Activated gamma-delta T cell treated with anti-CD3 and anti-CD28 coated beads, Interleukin-2, amount 50 U/mL, for 16 hours (primary cell): ENCODE measurements around the gene ZAP70.
A peak's percentile ranks its signal among the peaks of the same experiment; 100 is the strongest.

ENCODE experiments used
- DNase-seq: peaks from one replicate; pipeline ENCODE4 v3.0.0-alpha.2; 2020; ENCODE audit warnings: low read depth

Gene ZAP70

DNA sequence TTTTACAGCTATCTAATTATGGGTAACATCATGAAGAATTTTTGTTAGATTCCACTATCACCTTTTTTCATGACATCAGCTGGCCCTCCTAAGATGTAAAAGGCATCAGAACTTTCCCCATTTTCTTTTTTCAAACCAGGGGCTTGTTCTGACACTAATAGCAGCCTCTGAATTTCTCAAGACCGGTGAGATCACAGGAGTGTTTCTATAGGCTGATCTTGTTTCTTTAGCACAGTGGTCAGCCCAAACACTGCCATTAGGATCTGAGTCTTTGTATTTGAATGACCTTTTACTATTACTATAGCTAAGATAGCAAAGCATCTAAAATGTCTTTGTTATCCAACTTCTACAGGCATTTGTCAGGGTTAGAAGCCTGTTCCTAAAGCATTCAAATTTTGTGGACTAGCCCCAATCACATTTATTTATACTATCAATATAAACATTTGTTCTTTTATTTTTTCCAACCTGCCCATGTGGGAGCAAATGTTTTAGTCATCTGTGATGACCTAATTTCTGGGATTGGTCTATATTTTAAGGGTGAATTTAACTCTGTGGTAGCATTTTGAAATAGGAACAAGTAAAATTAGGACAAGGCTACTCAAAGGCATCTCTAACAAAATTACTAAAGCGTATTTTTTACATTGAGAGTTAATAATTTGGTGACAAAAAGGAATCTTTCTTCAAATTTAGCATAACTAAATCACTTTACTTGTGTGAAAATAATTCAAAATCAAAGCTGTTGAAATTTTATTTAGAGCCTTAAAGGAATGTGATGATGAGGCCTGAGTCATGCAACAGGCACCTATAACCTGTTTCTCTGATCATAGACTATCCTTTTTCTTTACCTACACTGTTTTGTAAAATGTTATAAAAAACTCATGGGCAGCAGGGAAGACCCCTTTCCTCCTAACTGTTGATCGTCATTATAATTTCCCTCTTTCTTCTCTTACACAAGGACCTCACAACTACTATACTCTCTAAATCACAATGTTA lies 39.3 kb downstream of the ZAP70 start:
- no peak for DNase-seq

DNA sequence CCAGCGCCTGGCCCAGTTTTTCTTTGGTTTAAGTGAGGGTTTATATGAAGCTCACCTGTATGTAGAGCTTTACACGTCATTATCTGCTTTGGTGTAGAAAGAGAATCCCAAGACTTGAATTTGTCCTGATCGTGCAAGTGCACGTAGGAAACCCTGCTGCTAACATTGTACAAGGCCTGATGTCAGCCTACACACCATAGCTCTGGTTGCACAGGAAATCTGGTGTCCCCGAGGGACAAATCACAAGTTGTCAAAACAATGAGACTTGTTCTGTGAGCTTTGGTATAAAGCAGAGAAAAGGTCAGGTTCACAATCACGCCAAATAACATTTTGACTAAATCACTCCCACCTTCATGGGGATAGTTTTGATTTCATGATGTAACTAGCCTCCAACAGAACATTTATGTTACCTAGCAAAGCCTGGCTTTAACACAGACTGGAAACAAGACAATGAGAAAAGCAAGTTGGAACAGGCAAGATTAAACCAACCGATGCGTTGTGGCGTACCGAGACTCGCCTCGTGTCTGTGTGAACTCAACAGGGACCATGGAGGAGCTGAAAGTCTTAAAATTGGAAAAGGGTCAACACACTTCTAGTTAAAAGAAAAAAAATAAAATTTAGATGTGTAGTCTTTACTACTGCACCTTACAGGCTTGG lies 41.4 kb downstream of the ZAP70 start:
- no peak for DNase-seq

DNA sequence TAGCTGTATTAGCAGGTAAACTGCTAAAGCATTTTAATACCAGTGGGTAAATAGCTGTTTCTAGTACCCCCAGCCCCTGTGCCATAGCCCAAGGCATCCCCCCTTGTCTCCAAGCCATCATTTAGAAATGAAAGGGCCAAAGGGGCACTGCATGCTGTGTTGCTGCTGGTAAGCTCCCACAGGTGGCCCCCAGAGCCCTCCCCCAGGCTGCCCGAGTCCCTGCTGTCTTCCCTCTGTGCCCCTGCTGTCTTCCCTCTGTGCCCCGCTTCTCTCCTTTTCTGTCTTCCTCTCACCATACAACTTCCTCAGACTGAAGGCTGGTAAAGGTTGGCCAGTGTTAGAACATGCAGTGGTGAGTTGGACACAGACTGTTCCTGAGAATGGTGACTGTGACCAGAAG lies 42.1 kb downstream of the ZAP70 start:
- no peak for DNase-seq

DNA sequence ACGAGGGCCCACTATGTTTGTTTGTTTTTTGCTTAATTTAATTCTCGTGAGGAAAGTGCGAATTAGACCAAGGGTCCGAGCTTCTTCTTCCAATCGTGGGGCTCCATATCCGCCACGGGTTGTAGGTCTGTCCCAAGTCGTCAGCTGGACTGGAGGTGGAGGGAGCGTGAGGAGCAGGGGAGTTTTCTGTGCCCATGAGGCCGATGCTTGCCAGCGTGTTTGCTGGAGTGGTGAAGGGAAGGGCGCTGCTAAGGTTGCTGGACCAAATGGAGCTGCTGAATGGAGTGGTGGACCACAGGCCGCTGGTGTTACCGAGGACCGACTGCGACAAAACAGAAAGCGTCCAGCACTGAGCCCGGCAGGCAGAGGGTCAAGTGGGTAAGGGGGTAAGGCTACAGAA lies 43.7 kb downstream of the ZAP70 start:
- no peak for DNase-seq

DNA sequence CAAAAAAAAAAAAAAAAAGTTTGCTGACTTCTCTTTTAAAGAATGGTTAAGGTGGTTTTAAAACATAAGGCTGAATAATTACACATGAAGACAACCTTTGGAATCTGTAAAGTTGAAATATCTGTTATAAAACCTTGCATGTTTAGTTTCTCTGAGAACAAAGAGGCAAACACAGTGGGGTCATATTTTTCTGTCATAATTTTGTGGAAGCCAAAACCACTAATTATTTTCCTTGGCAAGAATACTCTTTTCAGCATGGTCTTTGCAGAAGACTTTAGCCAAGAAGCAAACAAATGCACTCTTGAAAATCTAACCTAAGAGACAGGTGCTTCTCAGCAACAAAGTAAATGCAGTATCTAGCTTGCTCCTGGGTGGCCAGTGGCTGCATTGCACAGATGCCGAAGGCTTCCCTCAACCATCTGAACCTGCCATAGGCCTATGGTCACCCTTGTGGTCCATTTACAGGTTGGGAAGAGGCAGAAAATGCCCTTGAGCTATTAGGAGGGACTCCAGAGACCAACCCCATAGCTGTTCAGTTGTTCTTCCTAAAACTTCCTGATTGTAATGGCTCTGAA lies 44.8 kb downstream of the ZAP70 start:
- DNase-seq = no peak

DNA sequence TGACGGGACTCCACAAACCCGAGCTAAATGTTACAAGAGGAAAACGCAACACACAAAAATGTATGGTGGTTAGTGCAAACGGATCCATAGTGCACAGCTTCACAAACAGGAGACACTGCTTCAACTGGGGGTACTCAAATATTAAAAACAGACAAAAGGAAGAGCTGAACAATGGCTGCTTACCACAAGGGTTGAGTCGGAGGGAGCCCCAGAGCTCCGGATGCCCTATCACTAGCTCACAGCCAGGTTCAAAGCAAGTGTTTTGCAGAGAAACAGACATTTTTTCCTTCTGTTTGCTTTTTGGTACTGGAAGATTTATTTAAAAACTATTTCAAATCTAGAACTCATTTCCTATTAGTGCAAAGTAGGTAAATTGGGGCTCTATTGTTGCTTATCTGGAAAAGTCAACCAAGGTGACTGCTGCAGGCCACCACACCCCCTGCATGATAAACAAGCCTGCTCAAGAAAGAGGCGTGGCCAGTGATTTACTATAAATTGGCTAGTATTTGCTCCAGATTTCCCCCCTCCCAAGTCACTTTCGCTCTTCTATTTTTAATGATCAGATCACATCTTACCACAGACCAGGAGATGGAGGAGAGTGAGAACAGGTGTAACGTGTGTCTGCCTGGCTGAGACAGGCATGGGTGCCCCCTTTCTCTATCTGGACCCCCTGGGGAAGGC lies 46.5 kb downstream of the ZAP70 start:
- no peak for DNase-seq

DNA sequence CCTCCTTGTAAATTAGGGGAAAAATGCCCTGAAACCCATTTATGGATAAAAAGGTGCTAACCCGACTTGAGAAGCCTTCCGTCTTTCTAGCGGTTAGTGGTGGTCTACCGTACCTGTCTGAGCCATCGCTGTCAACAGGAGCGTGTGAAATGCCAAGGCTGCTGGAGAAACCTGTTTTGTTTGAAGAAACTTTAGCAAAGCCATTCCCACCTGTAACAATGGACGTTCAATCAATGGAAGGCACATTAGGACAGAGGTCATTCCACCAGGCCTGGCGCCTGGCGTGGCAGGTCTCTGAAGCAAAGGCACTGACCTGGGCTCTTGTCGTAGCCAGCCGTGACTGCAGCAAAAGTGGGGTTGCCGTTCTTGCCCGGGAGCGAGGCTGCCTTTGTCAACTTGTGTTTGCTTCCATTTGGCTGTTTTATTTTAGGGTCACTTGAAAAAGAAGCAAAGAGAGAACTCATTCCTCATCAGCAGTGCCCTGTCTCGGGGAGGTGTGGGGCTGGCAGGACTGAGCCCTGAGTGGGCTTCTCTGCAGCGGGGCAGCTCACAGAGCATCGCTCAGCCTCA lies 47.2 kb downstream of the ZAP70 start:
- DNase-seq = no peak

DNA sequence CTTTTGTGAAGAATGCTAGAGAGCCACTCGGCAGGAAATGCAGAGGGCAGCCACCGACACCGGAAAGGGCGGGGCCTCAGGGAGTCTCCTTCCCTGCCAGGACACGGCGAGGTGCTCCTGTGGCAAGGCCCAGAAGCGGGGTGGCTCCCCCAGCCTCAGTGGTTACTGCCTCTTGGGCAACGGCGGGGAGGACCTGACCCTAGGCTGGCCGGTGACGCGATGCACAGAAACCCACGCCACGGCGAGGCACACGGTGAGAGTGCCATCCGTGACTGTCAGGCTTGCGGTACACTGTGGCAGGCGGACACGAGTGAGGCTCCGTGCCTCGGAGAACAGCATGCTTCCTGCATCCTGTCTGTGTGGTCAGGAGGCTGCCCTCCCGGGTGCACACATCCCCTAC lies 47.8 kb downstream of the ZAP70 start:
- DNase-seq = peak; percentile 27

DNA sequence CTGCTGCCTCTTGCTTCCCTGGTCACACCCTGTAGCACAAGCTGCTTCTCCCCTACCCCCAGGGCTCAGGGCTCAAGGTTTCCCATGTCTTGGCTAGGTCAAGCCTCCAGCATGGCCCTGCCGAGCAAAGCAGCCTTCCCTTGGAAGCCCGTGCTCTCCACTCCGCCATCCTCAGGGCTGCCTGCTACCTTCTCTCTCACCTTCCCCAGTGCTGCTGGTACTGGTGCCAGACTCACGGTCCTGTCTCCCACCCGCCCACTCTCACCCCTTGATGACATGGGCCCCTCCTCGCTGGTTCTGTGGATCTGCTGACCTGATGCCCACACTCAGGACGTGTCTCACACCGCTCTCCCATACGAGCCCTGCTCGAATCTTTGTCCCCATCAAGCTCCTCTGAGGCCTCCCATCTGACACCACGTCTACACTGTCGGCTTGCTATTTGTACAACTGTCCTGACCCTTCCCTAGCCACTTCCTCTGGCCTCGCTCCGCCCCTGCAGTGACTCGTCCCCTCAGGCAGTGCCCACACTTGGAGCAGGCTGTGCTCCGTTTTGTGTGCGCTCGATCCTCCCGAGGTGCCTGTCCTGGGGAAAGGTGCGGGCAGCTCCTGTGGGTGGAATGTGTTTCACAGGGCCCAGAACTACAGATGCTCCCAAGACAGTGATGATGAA lies 49.9 kb downstream of the ZAP70 start:
- DNase-seq = no peak

DNA sequence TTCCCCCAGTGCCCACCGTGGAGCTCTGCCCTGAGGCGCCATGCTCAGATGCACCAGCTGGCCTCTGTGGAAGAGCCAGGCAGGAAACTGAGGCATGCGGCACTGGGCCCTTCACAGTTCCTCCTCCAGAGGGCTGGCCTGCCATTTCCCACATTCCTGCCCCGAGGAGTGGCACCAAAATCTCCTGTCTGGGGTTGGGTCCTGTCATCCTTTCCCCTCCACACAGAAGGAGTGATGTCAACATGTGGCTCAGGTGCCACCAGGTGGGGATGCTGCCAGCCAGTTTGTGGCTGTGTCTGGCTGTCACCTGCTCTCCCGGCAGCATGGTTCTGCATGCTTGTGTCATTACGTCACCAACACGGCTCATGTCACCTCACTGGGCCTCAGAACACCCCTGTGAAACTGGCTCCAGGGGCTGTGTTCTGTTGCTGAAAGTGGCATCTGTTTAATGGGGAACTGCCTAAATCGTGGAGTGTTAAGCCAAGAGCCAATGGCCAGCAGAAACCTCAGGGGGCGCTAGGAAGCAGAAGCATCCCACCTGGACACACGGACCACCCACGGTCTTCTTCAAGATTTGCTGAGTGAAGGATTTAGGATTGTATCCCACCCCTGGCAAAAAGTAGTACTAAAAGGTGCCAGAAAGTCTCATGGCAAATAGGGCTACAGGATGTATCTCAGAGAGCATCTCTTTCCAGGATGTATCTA lies 51.3 kb downstream of the ZAP70 start:
- DNase-seq = no peak

DNA sequence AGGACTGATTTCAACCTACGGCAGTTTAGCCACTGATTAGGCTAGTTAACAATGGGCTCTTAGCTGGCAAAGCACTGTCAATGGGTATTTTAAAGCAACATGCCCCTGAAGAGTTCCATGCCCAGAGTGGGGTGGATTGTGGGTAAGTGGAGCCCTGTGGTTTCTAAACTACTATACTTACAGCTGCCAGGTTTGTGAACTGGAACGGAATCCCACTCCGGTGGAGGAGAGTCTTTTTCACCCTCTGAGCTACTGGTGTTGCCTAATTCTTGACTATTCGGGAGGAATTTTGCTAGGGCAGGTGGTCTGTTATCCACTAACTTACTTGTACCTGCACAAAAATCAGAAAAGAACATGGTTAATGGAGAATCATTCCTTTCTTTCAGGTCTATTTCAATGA lies 52.6 kb downstream of the ZAP70 start:
- no peak for DNase-seq

DNA sequence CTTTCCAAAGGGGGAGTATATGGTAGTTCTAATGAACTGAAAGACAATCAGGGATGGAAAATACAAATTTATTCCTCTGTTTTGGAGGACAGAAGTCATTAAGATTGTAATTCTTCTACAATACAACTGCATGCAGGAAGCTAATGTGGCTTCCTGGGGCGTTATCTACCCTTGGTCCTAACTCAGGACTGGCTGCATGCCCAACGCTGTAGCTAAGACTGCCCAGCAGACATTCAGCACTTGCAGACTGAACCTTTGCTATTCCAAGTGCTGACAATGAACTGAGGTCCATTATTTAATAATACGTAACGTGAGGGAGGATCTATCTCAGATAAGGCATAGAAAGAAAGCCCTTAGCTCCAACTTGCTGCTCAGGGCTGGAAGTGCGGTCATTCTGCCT lies 53.2 kb downstream of the ZAP70 start:
- no peak for DNase-seq

DNA sequence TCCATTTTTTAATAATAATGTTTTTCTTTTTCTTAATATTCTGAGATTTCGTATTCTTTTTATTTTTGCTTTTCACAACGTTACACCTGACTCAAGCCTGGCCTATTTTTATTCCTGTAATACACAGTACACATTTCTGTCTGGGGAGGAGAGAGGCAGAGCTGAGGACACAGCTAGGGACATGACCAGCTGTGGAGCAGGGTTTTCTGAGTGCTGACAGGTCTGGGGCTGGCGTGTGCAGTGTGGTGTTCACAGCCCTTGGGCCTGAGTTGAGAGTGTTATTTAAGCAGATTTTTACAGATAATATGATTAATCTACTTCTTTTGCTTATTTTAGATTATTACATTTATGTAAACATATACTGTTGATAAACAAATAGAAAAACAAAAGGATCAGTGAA lies 55.9 kb downstream of the ZAP70 start:
- no peak for DNase-seq

DNA sequence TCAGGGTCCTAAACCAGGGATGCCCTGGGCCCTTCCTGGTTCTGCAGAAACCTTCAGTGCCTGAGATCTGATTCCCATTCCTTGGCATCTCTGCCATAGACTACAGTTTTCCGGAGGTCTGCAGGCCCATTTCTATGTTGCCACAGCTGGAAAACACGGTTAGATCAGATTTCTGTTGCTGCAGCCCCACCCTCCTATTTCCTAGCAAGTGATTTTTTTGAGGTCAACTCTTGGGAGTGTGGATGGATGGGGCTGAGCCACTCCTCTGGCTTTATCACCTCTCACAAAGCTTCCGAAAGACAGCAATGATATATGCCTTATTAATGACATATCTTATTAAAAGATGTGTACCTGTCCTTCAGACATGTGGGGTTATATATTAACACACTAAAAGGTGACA lies 56.3 kb downstream of the ZAP70 start:
- DNase-seq = no peak

DNA sequence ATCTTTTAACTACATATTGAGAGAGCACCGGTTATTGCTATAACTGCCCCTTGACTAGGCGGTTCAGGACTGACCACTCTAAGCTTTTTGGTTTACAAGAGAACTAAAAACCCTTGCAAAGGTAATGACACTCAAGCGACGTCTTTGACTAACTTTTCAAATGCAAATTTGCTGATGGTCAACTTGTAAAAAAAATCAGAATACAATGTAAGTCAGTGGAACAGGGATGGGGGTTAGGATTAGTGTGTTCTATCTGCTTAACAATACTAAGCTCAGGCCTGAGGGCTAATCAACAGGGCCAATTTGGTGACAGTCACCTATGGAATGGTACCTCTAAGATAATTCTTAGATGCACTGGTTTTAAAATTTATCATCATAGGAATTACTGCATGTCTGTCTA lies 57.1 kb downstream of the ZAP70 start:
- no peak for DNase-seq

DNA sequence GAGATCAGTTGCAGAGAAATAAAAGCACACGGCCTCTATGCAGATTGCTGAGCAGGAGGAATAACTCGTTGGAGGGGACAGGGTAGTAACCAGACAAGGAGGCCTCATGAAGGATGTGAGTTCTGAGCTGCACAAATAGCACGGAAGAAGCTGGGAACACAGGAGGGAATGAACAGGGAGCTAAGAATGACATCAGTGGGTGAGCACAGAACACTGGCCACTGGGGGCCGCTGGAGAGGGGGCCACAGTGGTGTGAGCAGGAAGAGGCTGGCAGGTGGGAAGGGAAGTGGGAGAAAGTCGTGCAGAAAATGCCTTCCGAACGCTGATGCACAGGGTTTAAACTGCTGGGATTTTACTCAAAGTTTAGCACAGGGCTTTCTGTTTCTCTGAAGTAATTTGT lies 61.0 kb downstream of the ZAP70 start:
- DNase-seq = no peak

DNA sequence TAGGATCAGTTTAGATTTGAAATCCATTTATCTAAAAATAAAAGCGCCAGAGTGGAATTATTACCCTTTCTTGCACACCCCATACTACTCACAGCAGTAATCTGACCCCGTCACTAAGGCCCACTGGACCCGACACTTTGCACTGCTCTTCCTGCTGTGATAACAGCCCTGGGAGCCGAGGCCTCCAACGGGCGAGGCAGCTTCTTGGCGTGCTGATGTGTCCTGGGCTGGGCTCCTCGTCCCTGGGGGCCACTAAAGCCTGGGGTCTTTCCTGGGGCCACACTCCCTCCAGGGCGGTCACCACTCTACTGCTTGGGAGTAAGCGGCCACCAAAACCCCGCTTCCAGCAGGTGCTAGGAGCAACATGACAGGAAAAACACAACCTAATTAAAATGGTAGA lies 61.7 kb downstream of the ZAP70 start:
- no peak for DNase-seq

DNA sequence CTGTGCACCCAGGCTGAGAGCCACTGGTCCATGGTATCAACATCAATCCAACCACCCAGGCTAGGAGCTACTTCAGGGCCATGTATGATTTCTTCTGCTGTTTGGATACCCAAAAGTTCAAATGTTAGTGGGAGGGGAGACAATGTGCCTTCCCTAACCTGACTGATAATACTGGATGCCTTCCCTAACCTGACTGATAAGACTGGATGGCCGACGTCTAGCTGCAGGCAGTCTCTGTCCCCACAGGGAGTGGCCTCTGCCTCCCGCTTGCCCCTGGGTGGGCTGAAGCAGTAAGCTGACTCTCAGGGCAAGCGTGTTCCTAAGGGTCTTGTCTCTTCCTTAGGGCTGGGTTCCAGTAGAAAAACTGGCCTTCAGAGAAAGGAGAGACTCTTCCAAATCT lies 65.8 kb downstream of the ZAP70 start:
- DNase-seq = no peak

DNA sequence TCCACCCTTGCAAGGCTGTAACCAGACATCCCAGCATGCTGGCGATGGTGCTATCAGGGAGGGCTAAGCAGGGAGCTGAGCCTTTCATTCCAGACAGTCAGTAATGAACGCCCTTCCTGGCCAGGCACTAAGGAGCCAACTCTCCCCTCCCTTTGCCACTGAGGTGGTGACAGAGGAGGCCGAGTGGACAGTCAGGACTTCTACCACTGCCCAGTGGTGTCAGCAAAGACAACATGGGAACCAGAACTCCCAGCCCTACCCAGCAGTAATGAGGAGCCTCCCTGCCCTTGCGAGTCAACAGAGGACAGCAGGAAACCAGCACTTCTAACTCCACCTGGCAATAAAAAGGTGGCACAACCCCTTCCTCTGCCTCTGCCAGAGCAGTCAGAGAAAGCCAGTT lies 68.6 kb downstream of the ZAP70 start:
- no peak for DNase-seq

DNA sequence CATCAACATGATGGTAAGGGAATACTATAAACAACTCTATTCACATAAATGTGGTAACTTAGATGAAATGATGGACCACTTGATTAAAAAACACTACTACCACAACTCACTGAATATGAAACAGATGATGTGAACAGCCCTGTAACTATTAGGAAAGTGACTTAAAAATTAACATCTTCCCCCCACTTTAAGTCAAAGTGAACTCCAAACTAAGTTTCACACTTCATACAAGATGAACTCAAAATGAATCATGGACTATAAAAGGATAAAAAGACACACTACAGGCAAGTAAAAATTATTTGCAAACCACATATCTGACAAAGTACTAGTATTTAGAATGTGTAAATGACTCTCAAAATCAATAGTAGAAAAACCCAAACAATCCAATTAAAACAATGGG lies 71.6 kb downstream of the ZAP70 start:
- no peak for DNase-seq

DNA sequence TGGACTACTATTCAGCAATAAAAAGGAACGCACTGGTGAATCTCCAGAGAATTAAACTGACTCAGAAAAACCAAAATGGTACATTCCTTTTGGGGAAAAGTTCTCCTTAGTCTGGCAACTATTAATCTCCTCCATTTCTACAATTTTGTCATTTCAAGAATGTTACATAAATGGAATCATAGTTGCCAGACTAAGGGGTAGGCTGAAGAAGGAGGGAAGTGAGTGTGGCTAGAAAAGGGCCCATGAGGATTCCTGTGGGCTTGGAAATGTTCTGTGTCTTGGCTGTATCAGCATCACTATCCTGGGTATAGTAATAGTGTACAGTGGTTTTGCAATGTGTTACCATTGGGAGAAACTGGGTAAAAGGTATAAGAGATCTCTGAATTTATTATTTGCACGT lies 72.4 kb downstream of the ZAP70 start:
- no peak for DNase-seq
